Lower leg skin (tissue), 4 donors: ENCODE data around the gene AGR3. TPM values are rescaled to one million over a fixed set of nuclear protein-coding genes. Genes with fewer than 3 reads are reported as not detected.
A peak's percentile ranks its signal among the peaks of the same experiment; 100 is the strongest.

Experiments used
- DNase-seq, 2 donors: peaks; one replicate each; pipeline ENCODE4 v3.0.0-alpha.2; 2019; ENCODE audit warnings: low spot score in 2 of 2
- H3K4me3 ChIP-seq: fragments of 200-600 bp; sonication (generic); 2 replicates; pipeline ENCODE4 v1.5.1; 2017; ENCODE audit warnings: mild to moderate bottlenecking, low read depth; ENCODE audit not compliant: poor library complexity, severe bottlenecking
- CTCF ChIP-seq, 3 donors: fragments of 450-650 bp; IDR thresholded peaks; one replicate each; pipeline ENCODE4 v1.5.1; 2016; ENCODE audit warnings: antibody characterized with exemption in 3 of 3, mild to moderate bottlenecking in 3 of 3, moderate library complexity in 2 of 3
- POLR2A ChIP-seq, 2 donors: fragments of 450-650 bp; IDR thresholded peaks; one replicate each; pipeline ENCODE4 v1.6.1; 2016 to 2017; ENCODE audit warnings: antibody characterized with exemption in 2 of 2, mild to moderate bottlenecking in 1 of 2, moderate library complexity in 1 of 2
- WGBS, 2 donors: methylation state at CpG; one replicate each; pipeline ENCODE4 v1.1.5; 2018; 5-methylcytosine and 5-hydroxymethylcytosine counted together
- intact Hi-C: fragments of 100-400 bp; cut with DNase I; formaldehyde crosslinking; loops from one replicate; pipeline ENCODE4 v1.15.0; 2023; ENCODE audit warnings: low total_unique reads
- total RNA-seq, 4 donors: library from RNA; depleted of rRNA; stranded (reverse); fragments of >200 nt; gene quantifications; one replicate each; pipeline ENCODE4 v1.1.0, GENCODE V29; 2016

Gene AGR3
- total RNA-seq, result 1 to 10 TPM in 2 of 4 donors, not detected in 2; 2.0 to 2.2 TPM

GRCh38 chr7:16881844-16882243 is at the start of gene AGR3:
TSS of gene AGR3 (minus strand) at chr7:16881983. CDS start at chr7:16878618, 3,365 bp downstream.
- DNase-seq, result no peak
- H3K4me3 ChIP-seq, result no peak within 1 kb of the TSS
- TF ChIP-seq CTCF (IDR thresholded peaks at IDR 0.05) (no peak), POLR2A (IDR thresholded peaks at IDR 0.05) (no peak)
- intact Hi-C loops, result no loop called here
- 59 to 61% methylated on average over 1 of the region's 1 CpG for WGBS, 2 donors

- intact Hi-C loops, result no loop called here
- DNase-seq, result no peak
- TF ChIP-seq POLR2A (IDR thresholded peaks at IDR 0.05), result no peak
- TF ChIP-seq CTCF (IDR thresholded peaks at IDR 0.05), result no peak
- H3K4me3 ChIP-seq, result no peak overlapping the region
- 96 to 97% methylated on average over 3 to 4 of the region's 4 CpGs for WGBS, 2 donors
Observed at GRCh38 chr7:16930946-16931345, 49.2 kb upstream of the AGR3 start.

- WGBS, 2 donors, result 75 to 82% methylated on average over 1 of the region's 1 CpG
- intact Hi-C loops, result no loop called here
- no peak for TF ChIP-seq POLR2A (IDR thresholded peaks at IDR 0.05)
- TF ChIP-seq CTCF (IDR thresholded peaks at IDR 0.05), result no peak
- no peak overlapping the region for H3K4me3 ChIP-seq
- DNase-seq, result no peak
Observed at GRCh38 chr7:16929146-16929762, 47.5 kb upstream of the AGR3 start.

- intact Hi-C loops, result no loop called here
- no peak for DNase-seq
- TF ChIP-seq POLR2A (IDR thresholded peaks at IDR 0.05) (no peak), CTCF (IDR thresholded peaks at IDR 0.05) (no peak)
- WGBS, 2 donors, result 87 to 91% methylated on average over 1 of the region's 1 CpG
- no peak overlapping the region for H3K4me3 ChIP-seq
Observed at GRCh38 chr7:16926861-16927260, 45.1 kb upstream of the AGR3 start.

- TF ChIP-seq POLR2A (IDR thresholded peaks at IDR 0.05), result no peak
- no peak for TF ChIP-seq CTCF (IDR thresholded peaks at IDR 0.05)
- WGBS, 2 donors, result 16 to 22% methylated on average over 2 of the region's 2 CpGs
- no peak overlapping the region for H3K4me3 ChIP-seq
- intact Hi-C loops, result no loop called here
- DNase-seq, result peak in 1 of 2 donors; percentile 40
Observed at GRCh38 chr7:16926283-16926682, 44.5 kb upstream of the AGR3 start.

- intact Hi-C loops, result no loop called here
- DNase-seq, result no peak
- WGBS, 2 donors, result 58 to 64% methylated on average over 3 of the region's 3 CpGs
- no peak overlapping the region for H3K4me3 ChIP-seq
- TF ChIP-seq POLR2A (IDR thresholded peaks at IDR 0.05) (no peak), CTCF (IDR thresholded peaks at IDR 0.05) (no peak)
Observed at GRCh38 chr7:16925609-16926008, 43.8 kb upstream of the AGR3 start.
